GM18520 (cell line): ENCODE measurements around the gene C20orf96.

Source experiments
- ATAC-seq: cut with Tn5 transposase; IDR thresholded peaks from one replicate; pipeline ENCODE4 v1.9.1; 2021; ENCODE audit not compliant: unreplicated experiment

C20orf96 gene

GRCh38 chr20:312067-312466, 21.5 kb upstream of the C20orf96 start:
- ATAC-seq, result no peak

- ATAC-seq, result no peak
Observed at GRCh38 chr20:311609-312008, 21.1 kb upstream of the C20orf96 start.

- no peak for ATAC-seq
Observed at GRCh38 chr20:310645-311044, 20.1 kb upstream of the C20orf96 start.

DNA sequence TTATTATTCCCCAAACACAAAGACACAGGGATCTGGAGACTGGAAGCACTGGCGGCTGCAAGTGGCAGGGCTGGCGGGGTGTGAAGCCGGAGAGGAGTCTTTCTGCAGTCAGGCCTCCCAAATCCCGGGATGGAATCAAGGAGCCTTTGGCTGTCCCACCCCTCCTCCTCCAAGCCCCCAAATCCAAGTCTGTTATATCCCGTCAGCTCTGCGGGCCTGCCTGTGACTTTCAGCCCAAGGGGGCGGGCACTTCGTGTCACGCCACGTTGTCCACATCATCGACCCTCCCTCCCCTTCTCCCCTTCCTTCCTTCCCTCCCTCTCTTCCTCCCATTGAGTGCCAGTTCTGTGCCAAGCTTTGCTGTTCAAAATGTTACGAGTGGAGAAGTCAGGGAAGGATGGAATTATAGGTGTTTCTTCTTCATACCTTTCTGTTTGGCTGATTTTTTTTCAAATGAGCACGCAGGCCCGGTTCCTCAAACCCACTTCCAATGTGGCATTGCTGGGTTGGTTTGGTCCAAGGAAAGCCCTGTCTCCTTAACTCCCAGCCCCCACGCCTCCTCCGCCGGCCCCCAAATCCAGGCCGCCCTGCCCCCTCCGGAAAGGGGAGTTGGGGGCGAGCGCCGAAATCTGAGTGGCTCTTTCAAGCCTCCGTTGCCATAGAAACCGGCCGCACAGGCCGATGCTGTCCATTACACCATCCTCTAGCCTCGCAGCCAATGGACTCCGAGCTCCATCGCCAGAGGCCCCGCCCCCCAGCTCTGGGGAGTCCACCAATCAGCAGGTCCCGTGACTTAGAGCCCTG, 19.5 kb upstream of the C20orf96 start:
- peak; percentile 61 for ATAC-seq

GRCh38 chr20:309306-309840, 18.8 kb upstream of the C20orf96 start:
- ATAC-seq, result no peak

DNA sequence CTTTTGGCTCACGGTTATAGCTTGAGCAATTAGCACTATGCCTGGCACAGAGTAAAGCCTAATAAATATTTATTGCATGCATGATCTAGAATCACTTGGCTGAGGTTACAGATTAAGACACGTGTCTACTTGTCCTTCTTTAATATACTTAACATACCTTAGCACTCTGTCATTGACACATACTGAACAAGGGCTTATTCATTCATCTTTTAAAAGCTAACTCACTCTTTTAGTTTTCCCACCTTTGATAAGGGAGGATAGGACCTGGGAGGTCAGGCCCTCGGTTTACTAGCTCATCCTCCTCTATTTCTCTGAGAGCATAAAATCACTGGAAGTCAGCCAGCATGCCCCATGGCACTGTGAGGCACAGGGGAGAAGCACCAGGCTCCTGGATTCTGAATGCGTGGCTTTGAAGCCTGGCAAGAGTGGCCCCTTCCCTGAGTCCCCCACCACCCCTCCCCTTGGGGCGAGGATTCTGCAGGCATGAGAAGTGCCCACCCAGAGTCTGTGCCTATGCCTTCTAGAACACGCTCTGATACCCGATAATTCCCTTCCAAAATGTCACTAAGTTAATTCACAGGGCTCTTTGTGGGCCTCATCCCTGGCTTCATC, 18.0 kb upstream of the C20orf96 start:
- no peak for ATAC-seq

DNA sequence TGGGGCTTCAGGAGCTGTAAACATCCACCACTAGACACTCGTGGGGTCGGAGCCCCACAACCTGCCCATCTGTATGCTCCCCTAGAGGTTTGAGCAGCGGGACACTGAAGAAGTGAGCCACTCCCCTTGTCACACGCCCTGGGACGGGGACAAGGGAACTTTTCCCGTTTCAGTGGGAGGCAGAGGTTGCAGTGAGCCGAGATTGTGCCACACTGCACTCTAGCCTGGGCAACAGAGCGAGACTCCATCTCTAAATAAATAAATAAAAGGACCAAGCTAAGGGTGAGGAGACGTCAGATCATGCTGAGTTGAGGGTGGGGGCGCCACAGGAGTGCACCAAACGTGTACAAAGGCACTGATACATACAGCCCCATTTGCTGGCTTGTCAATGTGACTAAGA, 15.2 kb upstream of the C20orf96 start:
- no peak for ATAC-seq

GRCh38 chr20:301886-302848, 11.6 kb upstream of the C20orf96 start:
- ATAC-seq, result no peak

- no peak for ATAC-seq
Observed at GRCh38 chr20:300345-300990, 9.9 kb upstream of the C20orf96 start.

- no peak for ATAC-seq
Observed at GRCh38 chr20:298776-299391, 8.3 kb upstream of the C20orf96 start.

- peak; percentile 16 for ATAC-seq
Observed at GRCh38 chr20:297925-298775, 7.6 kb upstream of the C20orf96 start.

DNA sequence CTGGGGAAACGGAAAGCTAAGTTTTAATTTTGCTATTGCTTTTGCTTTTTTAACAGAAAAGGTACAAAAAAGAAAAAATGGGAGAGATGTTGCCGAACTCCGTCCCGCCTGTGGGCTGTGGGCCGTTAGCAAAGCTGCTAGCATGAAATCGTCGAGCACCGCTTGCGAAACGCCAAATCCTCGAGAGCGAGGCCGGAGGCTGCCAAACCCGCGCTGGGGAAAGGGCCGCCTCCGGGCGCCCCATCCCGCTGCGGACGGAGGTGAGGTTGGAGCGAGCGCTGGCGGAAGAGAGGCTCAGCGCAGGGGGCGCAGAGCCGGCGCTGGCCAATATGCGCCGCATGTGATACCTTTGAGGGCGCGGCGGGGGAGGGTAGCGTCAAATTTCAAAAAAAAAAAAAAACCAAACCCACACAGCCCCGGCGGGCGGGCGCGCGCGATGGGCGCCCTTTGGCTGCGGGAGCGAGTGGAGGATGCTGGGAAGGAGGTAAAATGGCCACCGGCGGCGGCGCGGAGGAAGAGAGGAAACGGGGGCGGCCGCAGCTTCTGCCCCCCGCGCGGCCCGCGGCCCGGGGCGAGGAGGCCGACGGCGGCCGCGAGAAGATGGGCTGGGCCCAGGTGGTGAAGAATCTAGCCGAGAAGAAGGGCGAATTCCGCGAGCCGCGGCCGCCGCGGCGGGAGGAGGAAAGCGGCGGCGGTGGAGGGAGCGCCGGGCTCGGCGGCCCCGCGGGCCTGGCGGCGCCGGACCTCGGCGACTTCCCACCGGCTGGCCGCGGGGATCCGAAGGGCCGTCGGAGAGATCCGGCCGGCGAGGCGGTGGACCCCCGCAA, 6.8 kb upstream of the C20orf96 start, which contains the start of gene ZCCHC3:
Gene ZCCHC3 (plus strand): TSS at position 473 of the 827 bp plus-strand sequence. CDS start 17 bp downstream, at position 490.
- ATAC-seq, result peak; percentile 66

DNA sequence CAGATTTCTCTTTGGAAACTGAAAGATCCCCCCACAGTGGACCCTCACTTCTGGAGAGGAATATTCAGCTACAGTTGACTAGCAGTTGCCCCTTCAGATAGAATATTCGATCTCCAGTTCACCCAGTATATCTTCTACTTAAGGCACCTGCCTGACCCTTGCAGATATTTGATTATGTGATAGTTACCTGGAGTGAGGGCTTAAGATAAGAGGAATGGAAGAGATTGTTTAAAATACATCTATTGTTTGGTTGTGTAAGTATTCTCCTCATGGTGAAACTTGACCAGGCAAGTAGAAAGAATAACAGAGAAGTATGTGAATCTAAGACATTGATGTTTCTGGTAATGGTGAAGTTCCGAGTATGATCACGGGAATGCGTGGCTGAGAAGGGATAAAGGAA, 5.3 kb upstream of the C20orf96 start:
- ATAC-seq, result no peak

- ATAC-seq, result no peak
Observed at GRCh38 chr20:294602-295001, 4.1 kb upstream of the C20orf96 start.

DNA sequence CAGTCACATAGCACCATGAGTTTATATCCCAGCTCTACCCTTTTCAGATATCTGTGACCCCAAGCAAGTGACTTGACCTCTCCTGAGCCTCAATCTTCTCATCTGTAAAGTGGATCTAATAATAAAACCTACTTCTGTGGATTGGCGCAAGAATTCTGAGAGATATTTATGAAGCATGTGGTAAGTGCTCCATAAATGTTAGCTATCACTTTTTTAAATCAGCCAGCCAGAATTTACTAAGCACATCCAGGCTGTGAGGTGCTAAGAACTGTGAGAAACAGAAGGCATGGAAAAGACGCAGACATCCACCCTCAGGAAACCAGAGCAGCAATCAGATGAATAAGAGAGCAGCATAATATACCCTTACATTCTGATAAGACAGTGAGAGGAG, 862 bp downstream of the C20orf96 start:
- no peak for ATAC-seq

DNA sequence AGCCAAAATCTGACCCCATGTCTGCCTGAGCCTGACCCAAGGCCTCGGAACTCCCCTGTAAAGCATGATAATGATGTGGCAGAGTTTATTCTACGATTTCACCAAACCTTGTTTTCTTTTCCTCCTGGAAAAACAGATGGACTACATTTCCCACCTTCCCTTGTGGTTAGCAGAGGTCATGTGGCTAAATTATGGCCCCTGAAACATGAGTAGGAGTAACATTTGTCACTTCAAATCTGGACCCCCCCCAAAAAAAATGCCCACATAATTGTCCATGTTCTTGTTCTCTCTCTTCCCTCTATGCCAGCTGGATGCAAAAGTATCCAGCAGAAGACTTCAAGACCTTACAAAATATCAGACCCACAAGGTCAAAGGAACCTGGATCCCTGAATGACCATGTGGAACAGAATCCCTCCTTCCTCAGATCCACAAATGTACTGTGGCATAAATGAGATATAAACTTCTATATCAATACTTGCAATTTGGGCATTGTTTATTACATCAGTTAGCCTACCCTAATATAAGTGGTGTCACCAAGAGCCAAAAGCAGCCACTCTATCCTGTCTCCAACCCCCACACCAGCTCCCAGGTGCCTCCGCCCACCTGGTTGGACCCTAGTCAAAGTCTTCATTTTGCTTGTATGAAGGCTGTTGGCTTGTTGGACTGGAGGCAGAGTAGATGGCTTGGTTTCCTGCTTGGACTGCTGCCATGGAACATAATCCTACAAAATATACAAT, 1.4 kb downstream of the C20orf96 start:
- ATAC-seq, result no peak

GRCh38 chr20:286508-286907, 4.0 kb downstream of the C20orf96 start:
- ATAC-seq, result no peak

- no peak for ATAC-seq
Observed at GRCh38 chr20:284172-284571, 6.4 kb downstream of the C20orf96 start.
